NCI-H510A (cell line): Measurements from ENCODE around the gene EBF3.

ENCODE experiments used
- DNase-seq: peaks from one replicate; lab custom pipeline; 2025; lab: John Stamatoyannopoulos, UW

The EBF3 gene

GRCh38 chr10:129911451-129912165 lies 52.5 kb downstream of the EBF3 start:
- DNase-seq: no peak

DNA sequence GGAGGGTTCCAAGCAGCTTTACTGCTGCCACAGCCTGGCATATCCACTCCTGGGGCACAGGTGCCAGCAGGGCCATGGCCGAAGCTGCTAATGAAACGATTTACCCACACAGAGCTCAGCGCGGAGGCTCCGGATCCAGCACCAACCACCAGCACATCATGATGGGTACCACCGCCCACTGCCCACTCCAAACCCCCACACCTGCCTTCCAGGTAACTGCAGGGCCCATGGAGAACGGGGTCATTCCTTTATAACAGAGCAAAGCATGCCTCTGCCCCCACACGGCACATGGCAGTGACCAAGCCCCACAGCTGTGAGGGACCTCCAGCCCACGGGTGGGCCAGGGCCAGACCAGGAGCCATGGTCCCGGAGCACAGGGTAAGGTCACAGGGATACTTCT lies 53.2 kb downstream of the EBF3 start:
- no peak for DNase-seq

GRCh38 chr10:129909531-129910256 lies 54.4 kb downstream of the EBF3 start:
- no peak for DNase-seq

DNA sequence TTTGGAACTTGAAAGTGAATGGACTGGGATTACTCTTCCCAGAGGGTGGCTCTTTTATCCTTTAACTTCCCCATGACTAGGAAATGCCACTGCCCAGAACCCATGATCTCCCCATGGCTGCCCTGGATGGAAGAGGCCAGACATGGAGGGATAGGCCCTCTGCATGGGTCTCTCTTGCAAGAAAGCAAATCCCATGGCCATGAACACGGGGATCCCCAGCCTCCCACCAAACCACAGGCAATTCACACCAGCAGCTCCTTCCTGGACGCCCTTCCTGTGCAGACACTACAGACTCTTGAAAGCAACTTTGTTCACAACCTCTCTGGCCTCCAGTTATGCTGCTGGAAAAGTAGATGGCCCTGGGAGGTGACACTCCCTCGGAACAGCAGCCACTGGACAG lies 55.0 kb downstream of the EBF3 start:
- DNase-seq: no peak

DNA sequence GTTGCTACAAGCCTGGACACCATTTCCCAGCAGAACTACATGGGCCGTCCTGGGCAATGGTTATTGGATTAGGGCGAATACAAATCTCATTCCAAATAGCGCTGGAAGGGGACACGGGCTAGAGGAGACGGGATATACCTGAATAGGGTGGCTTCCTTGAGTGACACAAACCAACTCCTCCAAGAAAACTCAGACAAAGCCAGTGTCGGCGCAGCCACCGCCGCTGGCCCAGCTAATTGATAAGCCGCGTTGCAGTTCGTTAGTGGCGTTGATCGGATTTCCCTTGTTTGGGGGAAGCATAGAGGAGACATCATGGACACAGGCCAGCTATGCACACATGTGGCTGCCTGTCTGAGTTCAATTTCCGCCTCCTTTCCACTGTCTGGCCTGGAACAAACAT lies 55.7 kb downstream of the EBF3 start:
- no peak for DNase-seq

- DNase-seq: no peak
Observed at GRCh38 chr10:129905553-129905952, 58.5 kb downstream of the EBF3 start.

GRCh38 chr10:129904323-129904722 lies 59.8 kb downstream of the EBF3 start:
- no peak for DNase-seq

DNA sequence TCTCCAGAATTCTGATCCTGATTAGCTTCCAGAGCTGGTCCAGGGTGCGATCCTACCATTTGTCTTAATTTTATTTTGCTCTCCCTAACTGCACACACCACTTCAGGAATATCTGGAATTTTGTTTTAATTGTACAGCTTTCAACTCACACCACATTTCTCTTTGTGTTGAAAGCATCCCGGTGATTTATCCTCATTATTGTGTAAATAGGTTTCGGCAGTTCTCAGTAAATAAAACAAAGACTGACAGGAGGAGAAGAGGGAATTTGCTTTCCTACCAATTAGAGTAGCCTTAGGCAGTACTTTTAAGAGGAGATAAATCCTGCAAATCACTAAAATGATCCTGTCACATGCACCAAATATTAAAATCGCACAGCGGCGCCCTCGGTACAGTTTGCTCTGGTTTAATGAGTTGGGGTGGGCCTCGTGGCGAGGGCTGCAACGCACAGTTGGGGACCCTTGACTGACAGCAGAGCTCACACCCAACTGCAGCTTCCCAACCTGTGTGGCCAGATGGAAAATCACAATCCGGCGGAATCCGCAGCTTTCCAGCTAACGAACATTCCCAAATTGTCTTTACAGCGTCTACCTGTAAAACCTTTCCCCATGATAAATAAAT lies 62.6 kb downstream of the EBF3 start:
- DNase-seq: no peak

DNA sequence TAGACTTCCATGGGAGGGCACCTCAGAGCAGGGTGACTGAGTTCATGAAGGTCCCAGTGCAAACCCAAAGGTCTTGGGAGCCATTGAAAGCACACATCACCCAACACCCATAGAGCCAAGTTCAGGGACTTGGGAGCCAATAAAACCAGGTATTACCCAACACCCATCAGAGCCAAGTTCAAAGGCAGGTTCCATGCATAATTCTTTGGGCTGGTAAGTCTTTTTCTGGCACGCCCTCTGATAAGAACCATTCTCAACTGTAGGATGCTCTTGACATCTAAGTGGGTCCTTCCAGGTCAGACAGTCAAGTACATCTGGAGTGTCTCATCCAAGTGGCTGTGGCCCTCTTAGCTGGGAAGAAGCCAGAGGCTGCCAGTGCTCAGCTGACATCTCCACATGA lies 63.2 kb downstream of the EBF3 start:
- no peak for DNase-seq

GRCh38 chr10:129899276-129900130 lies 64.6 kb downstream of the EBF3 start:
- DNase-seq: no peak

GRCh38 chr10:129898706-129899268 lies 65.3 kb downstream of the EBF3 start:
- no peak for DNase-seq

DNA sequence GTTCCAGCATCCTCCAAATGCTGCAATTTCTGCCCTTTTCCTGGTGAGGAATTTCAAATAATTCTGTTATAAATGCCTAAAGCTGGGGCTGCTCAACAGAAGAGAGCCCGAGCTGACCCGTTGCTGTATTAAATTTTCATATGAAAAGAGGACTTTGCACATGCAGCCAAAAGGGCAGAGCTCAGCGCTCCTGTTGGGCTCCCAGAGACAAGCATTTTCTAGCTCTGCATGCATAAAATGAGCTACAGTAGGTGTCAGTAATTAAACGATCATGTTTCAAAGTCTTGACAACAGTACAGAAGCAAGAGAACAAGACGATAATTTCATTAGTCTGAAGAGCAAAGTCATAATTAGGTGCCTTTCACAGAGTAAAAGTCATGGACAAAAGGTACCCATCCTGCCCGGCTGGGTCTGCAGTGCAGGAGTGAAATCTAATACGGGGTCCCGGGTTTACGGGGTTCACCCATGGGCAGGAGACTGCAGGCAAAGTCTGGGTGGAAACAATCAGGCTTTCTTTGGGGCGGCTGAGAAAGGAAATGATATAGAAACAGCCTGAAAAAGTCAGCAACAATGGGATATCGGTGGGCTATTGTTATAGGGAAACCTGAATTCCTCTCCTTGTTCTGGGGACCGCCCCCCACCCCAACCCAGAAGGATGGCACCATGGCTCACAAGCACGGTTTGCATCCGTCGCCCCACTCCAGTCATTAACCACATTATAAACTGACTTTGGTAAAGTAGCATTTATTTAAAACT lies 66.0 kb downstream of the EBF3 start:
- no peak for DNase-seq

DNA sequence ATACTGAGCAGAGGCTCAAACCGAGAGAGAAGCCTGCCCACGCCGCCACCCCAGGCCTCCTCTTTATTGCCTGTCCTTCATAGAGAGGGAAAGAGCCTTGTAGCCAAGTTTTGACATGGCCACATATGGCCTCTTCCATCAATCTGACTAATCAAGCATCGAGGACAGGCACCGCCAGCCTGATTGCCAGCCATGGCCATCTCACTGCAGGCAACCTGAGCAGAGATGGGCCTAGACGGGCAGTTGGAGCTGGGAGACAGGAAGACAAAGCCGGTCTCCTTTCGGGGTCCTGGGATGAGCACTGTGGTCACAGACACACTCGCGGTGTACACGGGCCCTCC lies 67.2 kb downstream of the EBF3 start:
- no peak for DNase-seq

DNA sequence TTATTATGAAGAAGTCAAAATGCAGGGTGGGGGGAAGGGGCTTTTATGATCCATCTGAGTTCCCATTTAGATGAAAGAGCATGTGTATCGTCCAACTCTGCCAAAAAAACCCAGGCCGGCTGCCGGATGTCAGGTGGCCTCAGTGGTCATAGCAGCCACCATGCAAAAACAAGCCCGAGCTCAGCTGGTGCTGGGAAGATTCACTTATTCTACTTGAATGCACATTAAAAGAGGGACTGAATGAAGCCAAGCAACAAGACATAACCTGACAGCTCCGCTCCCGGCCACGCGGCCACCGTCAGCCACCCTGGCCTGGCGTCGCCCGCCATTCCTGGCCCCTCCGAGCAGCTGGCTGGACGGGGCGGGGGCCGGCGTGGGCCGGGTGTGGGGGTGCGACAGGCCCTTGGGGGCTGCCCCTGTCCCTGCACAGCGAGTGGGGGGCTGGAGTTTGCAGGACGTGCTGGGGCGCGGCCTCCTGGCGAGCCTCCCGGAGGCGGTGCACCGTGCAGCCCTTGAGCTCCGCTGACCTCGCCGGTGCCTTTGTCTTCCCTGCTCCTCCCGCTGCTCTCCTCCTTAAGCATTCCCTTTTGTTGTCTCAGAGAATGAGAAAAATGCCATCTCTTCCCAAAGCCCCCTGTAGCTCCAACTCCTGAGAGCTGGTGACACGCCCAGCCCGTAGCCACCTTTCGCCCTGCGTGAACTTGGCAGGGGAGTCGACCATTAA lies 67.8 kb downstream of the EBF3 start:
- DNase-seq: no peak

- no peak for DNase-seq
Observed at GRCh38 chr10:129895811-129896135, 68.3 kb downstream of the EBF3 start.

GRCh38 chr10:129894698-129895097 lies 69.4 kb downstream of the EBF3 start:
- no peak for DNase-seq

- DNase-seq: no peak
Observed at GRCh38 chr10:129893104-129894089, 70.7 kb downstream of the EBF3 start.

DNA sequence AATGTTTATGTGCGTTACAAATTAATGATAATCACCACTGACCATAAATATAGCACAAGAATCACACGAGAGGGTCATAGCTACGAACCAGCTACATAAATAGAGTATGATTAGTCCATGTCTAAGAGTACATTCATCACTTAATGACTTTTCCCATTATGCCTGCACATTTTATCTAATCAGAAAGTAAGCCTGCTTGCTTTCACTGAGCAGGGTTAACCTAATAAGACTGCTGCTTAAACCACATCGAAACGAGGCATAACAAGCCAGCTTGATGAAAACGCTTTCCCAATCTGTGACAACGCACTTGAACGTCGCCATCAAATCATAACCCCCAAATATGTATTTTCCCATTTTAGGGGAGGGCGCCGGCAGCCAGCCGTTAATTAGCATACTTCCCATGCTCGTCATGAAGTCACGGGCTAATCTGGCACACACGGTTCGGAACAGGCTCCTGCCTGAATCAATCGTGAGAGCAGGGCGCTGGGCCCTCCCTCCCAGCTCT lies 71.5 kb downstream of the EBF3 start:
- DNase-seq: no peak

GRCh38 chr10:129891806-129892205 lies 72.3 kb downstream of the EBF3 start:
- no peak for DNase-seq
